ENCODE results near the gene MAP3K4. TPM values are rescaled to one million over a fixed set of nuclear protein-coding genes. Genes with fewer than 3 reads are reported as not detected.

Gene MAP3K4
- polyA plus RNA-seq, 4 donors, result 12.4 to 29.5 (median 18.2) TPM

DNA sequence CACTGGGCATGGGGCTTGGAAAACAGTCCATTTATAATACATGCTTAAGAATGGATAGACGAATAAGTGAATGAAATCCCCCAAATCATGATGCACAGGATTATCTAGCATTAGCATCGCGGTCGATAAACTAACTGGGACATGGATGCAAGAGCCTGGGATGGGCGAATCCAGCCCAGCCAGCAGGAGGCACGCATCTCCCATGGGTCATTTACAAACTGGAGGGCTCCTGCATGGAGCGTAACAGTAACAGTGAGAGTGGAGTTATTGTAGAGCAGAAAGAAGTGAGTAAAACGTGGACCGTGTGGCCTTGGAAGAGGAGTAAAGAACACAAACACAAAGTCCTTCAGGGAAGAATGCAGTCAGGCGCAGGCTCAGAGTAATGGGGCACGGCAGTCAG lies 145.8 kb downstream of the MAP3K4 start:
- FAIRE-seq, result no peak
- Histone ChIP-seq H3K4me3 (ENCODE audit: low read depth in 1 of 3, low read length in 3 of 3) (no peak overlapping the region), H3K36me3 (ENCODE audit: control insufficient read depth in 3 of 3, insufficient read depth in 2 of 3, low read depth in 1 of 3, low read length in 3 of 3) (peaks cover 0 to 36% (median 0%) of the 10 kb centered on the region in 3 donors), H3K9me3 (ENCODE audit: control insufficient read depth in 2 of 2, insufficient read depth in 1 of 2, low read depth in 1 of 2, low read length in 1 of 2) (no peaks in the 10 kb centered on the region), H3K27me3 (ENCODE audit: control insufficient read depth in 3 of 3, insufficient read depth in 3 of 3, low read length in 3 of 3) (no peaks in the 10 kb centered on the region), H3K27ac (ENCODE audit: low read depth in 1 of 3, low read length in 2 of 3) (no peak overlapping the region), H3K4me1 (ENCODE audit: control insufficient read depth in 3 of 3, insufficient read depth in 2 of 3, low read depth in 1 of 3, low read length in 2 of 3) (no peaks in the 10 kb centered on the region)
- DNase-seq, result no peak
- 91 to 96% (median 93%) methylated on average over 11 of the region's 11 CpGs for WGBS, 3 donors

DNA sequence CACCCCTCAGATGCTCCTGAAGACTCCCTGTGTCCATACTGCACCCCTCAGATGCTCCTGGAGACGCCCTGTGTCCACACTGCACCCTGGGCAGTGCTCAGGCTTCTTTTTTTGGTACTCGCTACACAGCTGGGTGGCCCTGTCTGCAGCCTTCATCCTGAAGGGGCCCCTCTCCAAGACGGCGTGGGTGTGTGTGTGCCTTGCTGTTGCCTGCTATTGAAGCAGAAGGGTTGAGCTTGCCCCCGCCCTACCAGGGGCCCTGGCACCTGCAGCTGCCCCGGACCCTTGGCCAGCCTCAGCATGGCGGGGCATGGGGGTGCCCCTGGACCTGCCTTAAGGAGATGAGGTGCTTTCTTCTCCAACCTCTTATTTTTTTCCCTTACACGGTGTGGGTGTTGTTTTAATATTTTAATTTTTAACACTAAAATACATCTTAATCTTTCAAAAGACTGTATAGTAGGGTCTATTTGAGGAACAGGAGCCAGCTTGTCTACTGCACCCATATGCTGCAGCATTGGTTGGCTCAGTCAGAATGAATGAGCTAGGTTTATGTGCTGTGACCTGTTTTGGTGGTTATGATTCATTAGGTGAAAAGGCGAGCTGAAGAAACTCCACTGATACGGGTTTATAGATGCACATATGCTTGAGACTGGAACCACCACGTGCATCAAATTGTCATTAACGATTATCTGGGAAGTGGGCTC lies 146.4 kb downstream of the MAP3K4 start:
- Histone ChIP-seq H3K27me3 (ENCODE audit: control insufficient read depth in 3 of 3, insufficient read depth in 3 of 3, low read length in 3 of 3) (no peaks in the 10 kb centered on the region), H3K4me3 (ENCODE audit: low read depth in 1 of 3, low read length in 3 of 3) (no peak overlapping the region), H3K9me3 (ENCODE audit: control insufficient read depth in 2 of 2, insufficient read depth in 1 of 2, low read depth in 1 of 2, low read length in 1 of 2) (no peaks in the 10 kb centered on the region), H3K36me3 (ENCODE audit: control insufficient read depth in 3 of 3, insufficient read depth in 2 of 3, low read depth in 1 of 3, low read length in 3 of 3) (peaks cover 0 to 34% (median 0%) of the 10 kb centered on the region in 3 donors), H3K27ac (ENCODE audit: low read depth in 1 of 3, low read length in 2 of 3) (no peak overlapping the region), H3K4me1 (ENCODE audit: control insufficient read depth in 3 of 3, insufficient read depth in 2 of 3, low read depth in 1 of 3, low read length in 2 of 3) (no peaks in the 10 kb centered on the region)
- DNase-seq (no peak), FAIRE-seq (no peak)
- WGBS, 3 donors, result 86 to 91% (median 87%) methylated on average over 12 of the region's 12 CpGs

DNA sequence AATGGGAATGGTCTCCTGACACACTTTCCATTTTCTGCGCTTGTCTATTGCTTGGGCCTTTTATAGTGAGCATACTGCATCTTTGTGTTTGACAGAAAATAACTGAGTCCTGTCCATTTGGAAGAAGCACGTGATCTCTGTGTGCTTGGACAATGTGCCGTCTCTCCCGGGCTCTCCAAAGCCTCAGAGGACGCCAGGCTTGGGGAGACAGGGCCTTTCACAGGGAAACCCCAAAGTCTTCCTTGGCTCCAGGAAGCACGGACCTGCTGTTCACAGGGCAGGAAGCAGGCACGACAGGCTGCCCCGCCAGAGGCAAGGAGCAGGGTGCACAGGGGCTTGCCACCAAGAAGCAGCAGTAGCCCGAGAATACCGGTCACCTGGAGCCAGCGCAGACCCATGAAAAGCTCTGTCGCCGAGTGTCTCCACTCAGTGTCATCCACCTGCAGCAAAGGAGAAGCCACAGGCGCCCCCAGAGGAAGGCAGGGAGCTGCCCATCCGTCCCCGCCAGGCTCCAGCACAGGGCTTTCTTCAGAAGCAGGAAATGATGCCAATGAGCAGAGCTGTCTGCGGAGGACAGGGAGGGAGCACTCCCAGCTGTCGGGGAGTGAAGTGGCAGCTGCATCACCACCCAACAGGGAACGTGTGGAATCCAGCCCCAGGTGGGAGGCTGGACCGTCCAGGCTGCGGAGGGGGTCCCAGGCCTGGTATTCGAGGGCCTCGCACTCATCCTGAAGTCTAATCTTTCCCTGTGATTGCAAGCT lies 147.2 kb downstream of the MAP3K4 start:
- DNase-seq (no peak), FAIRE-seq (no peak)
- Histone ChIP-seq H3K4me3 (ENCODE audit: low read depth in 1 of 3, low read length in 3 of 3) (no peak overlapping the region), H3K27ac (ENCODE audit: low read depth in 1 of 3, low read length in 2 of 3) (no peak overlapping the region), H3K9me3 (ENCODE audit: control insufficient read depth in 2 of 2, insufficient read depth in 1 of 2, low read depth in 1 of 2, low read length in 1 of 2) (no peaks in the 10 kb centered on the region), H3K27me3 (ENCODE audit: control insufficient read depth in 3 of 3, insufficient read depth in 3 of 3, low read length in 3 of 3) (no peaks in the 10 kb centered on the region), H3K4me1 (ENCODE audit: control insufficient read depth in 3 of 3, insufficient read depth in 2 of 3, low read depth in 1 of 3, low read length in 2 of 3) (no peaks in the 10 kb centered on the region), H3K36me3 (ENCODE audit: control insufficient read depth in 3 of 3, insufficient read depth in 2 of 3, low read depth in 1 of 3, low read length in 3 of 3) (peaks cover 0 to 34% (median 0%) of the 10 kb centered on the region in 3 donors)
- WGBS, 3 donors, result 88 to 92% (median 91%) methylated on average over 21 to 23 of the region's 23 CpGs

DNA sequence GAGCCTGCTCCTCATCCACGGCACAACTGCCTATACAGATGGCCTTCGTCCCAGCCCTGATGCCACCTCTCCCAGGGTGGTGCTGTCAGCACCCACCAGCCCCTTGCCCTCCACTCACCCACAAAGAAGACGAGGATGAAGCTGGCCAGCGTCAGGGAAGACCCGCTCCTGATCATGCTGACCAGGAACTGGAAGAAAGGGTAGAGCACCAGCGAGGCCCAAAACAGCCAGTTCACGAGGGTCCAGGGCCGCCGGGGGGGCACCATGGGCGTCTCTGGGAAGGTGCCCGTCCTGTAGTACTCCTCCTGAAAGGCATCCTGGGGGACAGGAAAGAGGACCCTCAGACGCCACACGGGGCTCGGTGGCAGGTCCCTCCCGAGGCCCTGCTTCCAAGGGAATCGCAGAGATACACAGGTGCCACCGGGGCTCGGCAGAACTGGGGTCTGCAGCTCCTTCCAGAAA lies 147.8 kb downstream of the MAP3K4 start:
- H3K27me3 ChIP-seq (ENCODE audit: control insufficient read depth in 3 of 3, insufficient read depth in 3 of 3, low read length in 3 of 3), result no peaks in the 10 kb centered on the region
- DNase-seq (no peak), FAIRE-seq (no peak)
- no peak overlapping the region for H3K27ac ChIP-seq (ENCODE audit: low read depth in 1 of 3, low read length in 2 of 3)
- H3K9me3 ChIP-seq (ENCODE audit: control insufficient read depth in 2 of 2, insufficient read depth in 1 of 2, low read depth in 1 of 2, low read length in 1 of 2), result no peaks in the 10 kb centered on the region
- peaks cover 0 to 34% (median 0%) of the 10 kb centered on the region in 3 donors for H3K36me3 ChIP-seq (ENCODE audit: control insufficient read depth in 3 of 3, insufficient read depth in 2 of 3, low read depth in 1 of 3, low read length in 3 of 3)
- no peaks in the 10 kb centered on the region for H3K4me1 ChIP-seq (ENCODE audit: control insufficient read depth in 3 of 3, insufficient read depth in 2 of 3, low read depth in 1 of 3, low read length in 2 of 3)
- WGBS, 3 donors, result 87 to 91% (median 87%) methylated on average over 18 of the region's 18 CpGs
- H3K4me3 ChIP-seq (ENCODE audit: low read depth in 1 of 3, low read length in 3 of 3), result no peak overlapping the region

DNA sequence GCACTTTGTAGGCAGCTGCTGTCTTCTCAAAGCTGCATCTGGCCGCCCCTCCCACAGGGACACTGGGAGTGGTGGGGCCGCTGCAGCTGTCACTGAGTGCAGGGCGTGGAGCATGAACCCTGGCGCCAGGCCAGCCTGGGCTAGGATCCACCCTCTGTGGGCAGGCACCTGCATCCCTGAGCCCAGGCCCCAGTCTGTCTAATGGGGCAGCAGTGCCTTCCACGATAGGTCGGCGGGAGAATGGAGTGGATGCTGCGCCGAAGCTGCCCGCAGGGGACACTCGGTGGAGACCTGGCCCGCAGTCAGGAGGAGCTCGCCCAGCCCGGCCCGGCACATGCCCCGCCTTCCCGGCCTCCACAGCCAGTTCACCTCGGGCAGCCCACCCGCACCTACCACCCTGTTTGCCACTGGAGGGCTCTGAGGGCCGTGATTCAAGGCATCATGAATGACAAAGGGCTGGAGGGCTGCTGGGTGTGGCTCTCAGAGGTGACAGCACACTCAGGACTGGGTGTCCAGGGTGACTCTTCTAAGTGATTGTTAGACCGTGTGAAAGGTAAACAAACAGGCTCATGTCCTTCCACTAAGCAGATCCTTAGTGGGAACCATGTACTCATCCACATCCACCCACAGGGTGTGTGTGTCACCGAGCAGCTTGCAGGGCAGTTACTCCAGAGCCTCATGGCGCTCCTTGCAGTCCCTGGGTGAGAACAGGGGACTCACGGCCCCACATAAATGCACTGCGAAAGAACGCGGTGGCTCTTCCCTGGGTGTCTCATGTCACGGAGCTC lies 148.4 kb downstream of the MAP3K4 start:
- peaks cover 0 to 31% (median 0%) of the 10 kb centered on the region in 3 donors for H3K36me3 ChIP-seq (ENCODE audit: control insufficient read depth in 3 of 3, insufficient read depth in 2 of 3, low read depth in 1 of 3, low read length in 3 of 3)
- WGBS, 3 donors, result 71 to 85% (median 78%) methylated on average over 28 of the region's 28 CpGs
- no peak overlapping the region for H3K27ac ChIP-seq (ENCODE audit: low read depth in 1 of 3, low read length in 2 of 3)
- FAIRE-seq, result no peak
- H3K4me3 ChIP-seq (ENCODE audit: low read depth in 1 of 3, low read length in 3 of 3), result no peak overlapping the region
- no peaks in the 10 kb centered on the region for H3K9me3 ChIP-seq (ENCODE audit: control insufficient read depth in 2 of 2, insufficient read depth in 1 of 2, low read depth in 1 of 2, low read length in 1 of 2)
- DNase-seq, result peak in 1 of 2 donors; percentile 54
- H3K4me1 ChIP-seq (ENCODE audit: control insufficient read depth in 3 of 3, insufficient read depth in 2 of 3, low read depth in 1 of 3, low read length in 2 of 3), result no peaks in the 10 kb centered on the region
- H3K27me3 ChIP-seq (ENCODE audit: control insufficient read depth in 3 of 3, insufficient read depth in 3 of 3, low read length in 3 of 3), result no peaks in the 10 kb centered on the region

DNA sequence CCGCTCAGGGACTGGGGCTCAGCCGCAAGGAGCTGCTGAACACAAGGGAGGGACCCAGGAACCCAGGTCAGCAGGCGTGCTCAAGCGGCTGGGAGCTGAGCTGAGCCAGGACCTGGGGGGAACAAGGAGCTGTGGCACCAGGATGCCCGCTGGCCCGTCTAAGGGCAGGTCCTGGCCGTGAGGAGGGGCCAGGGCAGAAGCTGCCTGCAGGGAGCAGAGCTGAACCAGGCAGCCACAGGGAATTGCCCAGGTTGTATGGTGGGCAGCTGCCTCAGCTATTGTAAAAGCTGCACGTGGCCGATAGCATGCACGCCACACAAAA lies 148.9 kb downstream of the MAP3K4 start:
- H3K4me1 ChIP-seq (ENCODE audit: control insufficient read depth in 3 of 3, insufficient read depth in 2 of 3, low read depth in 1 of 3, low read length in 2 of 3), result no peaks in the 10 kb centered on the region
- 83 to 93% (median 88%) methylated on average over 10 of the region's 10 CpGs for WGBS, 3 donors
- H3K27me3 ChIP-seq (ENCODE audit: control insufficient read depth in 3 of 3, insufficient read depth in 3 of 3, low read length in 3 of 3), result no peaks in the 10 kb centered on the region
- no peak overlapping the region for H3K27ac ChIP-seq (ENCODE audit: low read depth in 1 of 3, low read length in 2 of 3)
- no peak overlapping the region for H3K4me3 ChIP-seq (ENCODE audit: low read depth in 1 of 3, low read length in 3 of 3)
- H3K9me3 ChIP-seq (ENCODE audit: control insufficient read depth in 2 of 2, insufficient read depth in 1 of 2, low read depth in 1 of 2, low read length in 1 of 2), result no peaks in the 10 kb centered on the region
- peaks cover 0 to 28% (median 0%) of the 10 kb centered on the region in 3 donors for H3K36me3 ChIP-seq (ENCODE audit: control insufficient read depth in 3 of 3, insufficient read depth in 2 of 3, low read depth in 1 of 3, low read length in 3 of 3)
- FAIRE-seq (no peak), DNase-seq (no peak)

DNA sequence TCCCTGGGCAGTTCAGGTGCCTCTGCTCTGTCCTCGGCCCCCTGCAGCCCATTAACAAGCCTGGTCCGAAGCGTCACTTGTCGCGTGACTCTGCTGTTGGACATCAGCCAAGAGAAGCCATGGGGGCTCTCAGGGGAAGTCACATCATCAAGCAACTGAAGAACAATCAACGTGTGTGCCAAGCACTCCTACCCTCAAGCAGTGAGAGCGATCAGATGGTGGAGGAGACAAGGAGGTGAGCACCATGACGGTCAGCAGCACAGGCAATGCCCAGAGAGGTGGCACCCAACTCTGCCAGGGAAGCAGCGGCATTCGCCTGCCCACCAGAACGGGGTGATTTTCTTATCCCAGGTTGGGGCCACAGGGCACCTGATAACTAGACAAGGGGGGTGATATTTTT lies 149.6 kb downstream of the MAP3K4 start:
- Histone ChIP-seq H3K9me3 (ENCODE audit: control insufficient read depth in 2 of 2, insufficient read depth in 1 of 2, low read depth in 1 of 2, low read length in 1 of 2) (no peaks in the 10 kb centered on the region), H3K27me3 (ENCODE audit: control insufficient read depth in 3 of 3, insufficient read depth in 3 of 3, low read length in 3 of 3) (no peaks in the 10 kb centered on the region), H3K4me3 (ENCODE audit: low read depth in 1 of 3, low read length in 3 of 3) (no peak overlapping the region), H3K36me3 (ENCODE audit: control insufficient read depth in 3 of 3, insufficient read depth in 2 of 3, low read depth in 1 of 3, low read length in 3 of 3) (peaks cover 0 to 22% (median 0%) of the 10 kb centered on the region in 3 donors), H3K27ac (ENCODE audit: low read depth in 1 of 3, low read length in 2 of 3) (no peak overlapping the region), H3K4me1 (ENCODE audit: control insufficient read depth in 3 of 3, insufficient read depth in 2 of 3, low read depth in 1 of 3, low read length in 2 of 3) (no peaks in the 10 kb centered on the region)
- WGBS, 3 donors, result 81 to 86% (median 84%) methylated on average over 11 of the region's 11 CpGs
- no peak for DNase-seq
- no peak for FAIRE-seq

DNA sequence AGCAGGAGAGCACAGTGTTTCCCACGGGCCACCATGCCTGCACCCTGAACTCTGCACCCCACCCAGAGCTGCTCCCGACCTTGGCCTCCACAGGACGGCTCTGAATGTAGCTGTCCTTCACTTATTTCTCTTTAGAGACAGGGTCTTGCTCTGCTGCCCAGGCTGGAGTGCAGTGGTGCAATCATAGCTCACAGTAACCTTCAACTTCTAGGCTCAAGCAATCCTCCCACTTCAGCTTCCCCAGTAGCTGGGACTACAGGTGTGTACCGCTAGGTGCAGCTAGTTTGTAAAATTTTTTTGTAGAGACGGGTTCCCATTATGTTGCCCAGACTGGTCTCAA lies 151.4 kb downstream of the MAP3K4 start:
- Histone ChIP-seq H3K27ac (ENCODE audit: low read depth in 1 of 3, low read length in 2 of 3) (no peak overlapping the region), H3K36me3 (ENCODE audit: control insufficient read depth in 3 of 3, insufficient read depth in 2 of 3, low read depth in 1 of 3, low read length in 3 of 3) (peaks cover 0 to 7% (median 0%) of the 10 kb centered on the region in 3 donors), H3K27me3 (ENCODE audit: control insufficient read depth in 3 of 3, insufficient read depth in 3 of 3, low read length in 3 of 3) (no peaks in the 10 kb centered on the region), H3K9me3 (ENCODE audit: control insufficient read depth in 2 of 2, insufficient read depth in 1 of 2, low read depth in 1 of 2, low read length in 1 of 2) (no peaks in the 10 kb centered on the region), H3K4me3 (ENCODE audit: low read depth in 1 of 3, low read length in 3 of 3) (no peak overlapping the region), H3K4me1 (ENCODE audit: control insufficient read depth in 3 of 3, insufficient read depth in 2 of 3, low read depth in 1 of 3, low read length in 2 of 3) (no peaks in the 10 kb centered on the region)
- no peak for DNase-seq
- FAIRE-seq, result no peak
- WGBS, 3 donors, result 83 to 90% (median 86%) methylated on average over 5 of the region's 5 CpGs
